GM19395 (cell line): ENCODE measurements around the gene EMC8.

ENCODE experiments used
- ATAC-seq: cut with Tn5 transposase; IDR thresholded peaks from one replicate; pipeline ENCODE4 v1.9.1; 2021; ENCODE audit warnings: mild to moderate bottlenecking, moderate library complexity; ENCODE audit not compliant: unreplicated experiment

EMC8 gene

DNA sequence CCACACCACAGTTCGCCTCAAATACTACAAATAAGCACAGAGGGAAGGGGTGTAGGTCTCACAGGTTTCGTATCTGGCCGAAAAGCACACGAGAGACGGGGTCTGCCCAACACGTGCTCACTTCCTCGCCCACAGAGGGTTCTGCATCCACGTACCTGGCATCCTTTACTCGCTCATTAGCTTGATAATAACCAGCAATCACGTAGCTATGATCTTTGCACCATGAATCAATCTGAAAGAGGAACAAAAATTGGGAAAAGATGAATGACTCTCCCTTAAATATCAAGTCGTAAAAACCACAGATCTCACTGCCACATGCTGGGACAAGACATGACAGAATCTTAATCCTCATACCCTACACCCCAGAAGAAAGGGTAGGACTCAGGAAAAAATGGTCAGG is 10.5 kb downstream of the EMC8 start:
- no peak for ATAC-seq

DNA sequence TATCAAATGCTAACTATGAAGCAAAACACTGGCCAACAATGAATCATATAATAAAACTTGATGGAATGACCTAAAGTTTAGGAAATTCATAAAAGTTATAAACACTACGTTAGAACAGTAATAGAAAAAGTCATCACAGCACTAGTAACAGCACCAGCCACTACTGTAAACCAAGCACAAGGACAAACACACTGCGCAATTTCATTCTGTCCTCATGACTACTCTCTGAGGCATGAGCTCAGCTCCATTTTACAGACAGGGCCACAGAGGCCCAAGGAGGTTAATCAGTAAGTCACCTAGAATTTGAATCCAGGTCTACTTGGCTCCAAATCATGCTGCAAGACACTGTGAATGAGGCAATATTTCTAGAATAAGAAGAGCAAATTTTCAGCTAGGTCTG is 13.4 kb downstream of the EMC8 start:
- ATAC-seq, result no peak

DNA sequence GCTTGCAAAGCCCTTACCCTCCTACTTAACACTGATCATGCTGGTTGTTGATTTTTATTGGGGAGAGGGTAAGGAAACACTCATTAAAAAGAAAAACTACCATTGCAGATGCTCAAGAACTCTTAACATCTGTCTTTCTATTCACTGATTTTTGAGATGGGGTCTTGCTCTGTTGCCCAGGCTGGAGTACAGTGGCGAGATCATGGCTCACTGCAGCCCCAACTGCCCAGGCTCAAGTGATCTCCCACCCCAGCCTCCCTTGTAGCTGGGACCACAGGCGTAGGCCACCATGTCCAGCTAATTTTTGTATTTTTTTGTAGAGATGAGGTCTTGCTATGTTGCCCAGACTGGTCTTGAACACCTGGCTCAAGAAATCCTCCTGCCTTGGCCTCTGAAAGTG is 14.5 kb downstream of the EMC8 start:
- ATAC-seq, result no peak

DNA sequence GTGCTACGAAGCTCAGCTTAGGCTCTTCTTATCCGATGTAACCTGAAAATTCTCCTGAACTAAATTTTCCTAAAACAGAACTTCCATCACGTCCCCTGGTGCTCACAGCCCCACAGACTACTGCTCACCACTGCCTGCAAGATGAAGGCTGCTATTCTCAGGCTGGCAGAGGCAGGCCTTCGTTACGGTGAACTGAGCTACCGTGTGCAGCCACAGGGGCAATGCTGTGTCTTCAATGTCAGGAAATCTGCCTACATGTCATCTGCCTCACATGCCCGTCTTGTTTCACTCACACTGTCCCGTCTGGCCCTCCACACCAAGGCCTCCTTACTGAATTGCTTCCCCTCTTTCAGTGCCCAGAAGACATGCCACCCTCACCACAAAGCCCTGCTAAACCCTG is 15.9 kb downstream of the EMC8 start:
- no peak for ATAC-seq

DNA sequence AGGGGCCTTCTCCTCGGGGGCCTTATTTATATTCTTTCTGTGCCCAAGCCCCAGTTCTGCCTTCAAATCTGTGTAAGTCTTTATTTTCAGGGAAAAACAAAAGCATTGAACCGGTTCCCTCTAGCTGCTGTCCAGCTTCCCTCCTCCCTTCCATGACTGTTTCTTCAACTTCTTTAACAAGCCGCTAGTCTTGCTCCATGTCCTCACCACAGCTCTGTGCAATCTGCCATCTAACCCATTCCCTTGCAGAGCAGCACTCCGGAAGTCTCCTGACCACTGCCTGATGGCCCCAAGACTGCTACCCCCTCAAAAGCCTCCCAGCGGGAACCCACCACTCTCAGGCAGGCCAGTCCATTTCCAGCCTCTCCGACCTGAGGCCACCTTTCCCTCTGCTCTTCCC is 16.9 kb downstream of the EMC8 start:
- no peak for ATAC-seq

DNA sequence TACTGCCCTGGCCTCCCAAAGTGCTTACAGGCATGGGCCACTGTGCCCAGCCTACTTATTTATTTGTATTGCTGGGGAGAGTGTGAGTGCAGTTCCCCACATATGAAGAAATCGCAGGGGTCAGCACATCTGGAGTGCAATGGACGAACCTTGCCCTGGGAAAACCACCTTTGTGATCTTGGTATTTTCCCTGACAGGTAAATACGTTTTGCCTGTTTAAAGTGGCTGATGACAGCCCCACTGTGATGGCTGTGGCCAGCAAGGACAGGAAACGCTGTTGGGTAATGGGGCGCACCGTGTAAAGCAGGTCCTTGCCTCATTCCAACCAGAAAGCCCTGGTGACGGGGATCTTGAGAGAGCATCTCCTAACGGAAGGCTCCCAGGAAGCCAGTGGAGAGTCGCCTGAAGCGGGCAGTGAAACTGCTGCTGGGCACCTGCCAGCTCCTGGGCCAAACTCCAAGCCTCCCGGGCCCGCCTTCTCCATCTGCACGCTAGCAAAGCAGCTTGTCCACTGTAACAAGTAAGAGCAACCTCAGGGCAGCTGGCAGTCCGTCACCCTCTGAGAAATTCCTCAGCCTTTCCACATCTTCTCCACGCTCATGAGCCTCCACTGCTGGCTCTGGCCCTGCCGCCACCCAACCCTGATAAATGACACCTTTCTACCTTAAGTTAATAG is 17.5 kb downstream of the EMC8 start:
- ATAC-seq, result no peak

DNA sequence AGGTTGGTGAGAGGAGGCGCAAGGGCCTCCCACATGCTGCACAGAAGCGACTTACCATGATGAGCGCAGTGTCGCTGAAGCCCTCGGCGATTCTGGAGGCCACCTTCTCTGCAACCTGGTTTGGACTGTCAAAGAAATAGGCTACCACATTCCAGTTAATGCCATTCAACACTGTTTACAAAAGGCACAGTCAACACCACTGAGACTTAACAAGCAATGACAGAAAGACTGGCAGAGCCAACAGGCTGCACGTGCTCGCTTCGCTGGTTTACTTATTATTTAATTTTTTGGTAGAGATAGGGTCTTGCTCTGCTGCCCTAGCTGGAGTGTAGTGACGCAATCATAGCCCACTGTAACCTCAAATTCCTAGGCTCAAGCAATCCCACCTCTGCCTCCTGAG is 18.2 kb downstream of the EMC8 start:
- ATAC-seq, result no peak

DNA sequence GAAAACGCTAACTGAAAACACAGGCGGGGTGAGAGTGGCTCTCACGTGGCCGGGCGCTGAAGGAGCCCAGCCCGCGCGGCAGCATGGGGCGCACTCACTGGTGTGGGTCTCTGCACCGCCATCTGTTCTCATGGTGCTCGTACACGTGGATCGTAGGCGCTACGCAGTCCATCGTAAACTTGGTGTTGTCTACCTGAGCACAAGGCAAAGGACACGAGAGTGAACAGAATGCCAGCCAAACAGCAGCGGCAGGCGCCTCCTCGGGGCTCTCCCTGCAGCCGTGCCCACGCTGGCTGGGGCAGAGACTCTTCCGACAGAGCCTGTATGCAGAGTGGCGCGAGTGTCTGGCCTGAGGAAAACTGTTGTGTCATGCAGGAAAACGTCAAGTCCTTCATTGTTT is 19.1 kb downstream of the EMC8 start:
- ATAC-seq, result no peak

DNA sequence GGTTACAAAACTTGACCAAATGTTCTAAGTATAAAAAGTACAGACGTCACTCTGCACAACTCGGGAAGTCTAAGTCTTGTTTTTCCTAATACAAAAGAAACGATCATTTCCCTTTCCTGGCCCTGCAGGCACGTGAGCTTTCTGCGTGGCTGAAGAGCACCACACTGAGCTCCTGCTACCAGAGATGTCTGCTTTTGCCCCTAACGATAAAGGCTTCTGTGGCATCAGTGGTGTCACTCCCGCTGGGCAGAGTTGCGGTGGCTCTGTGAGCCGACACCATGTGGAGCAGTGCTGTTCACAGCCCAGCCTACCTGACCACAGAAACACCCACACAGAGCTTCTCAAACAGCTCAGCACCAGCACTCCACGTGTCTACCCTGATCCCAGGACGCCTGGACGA is 20.5 kb downstream of the EMC8 start:
- no peak for ATAC-seq

DNA sequence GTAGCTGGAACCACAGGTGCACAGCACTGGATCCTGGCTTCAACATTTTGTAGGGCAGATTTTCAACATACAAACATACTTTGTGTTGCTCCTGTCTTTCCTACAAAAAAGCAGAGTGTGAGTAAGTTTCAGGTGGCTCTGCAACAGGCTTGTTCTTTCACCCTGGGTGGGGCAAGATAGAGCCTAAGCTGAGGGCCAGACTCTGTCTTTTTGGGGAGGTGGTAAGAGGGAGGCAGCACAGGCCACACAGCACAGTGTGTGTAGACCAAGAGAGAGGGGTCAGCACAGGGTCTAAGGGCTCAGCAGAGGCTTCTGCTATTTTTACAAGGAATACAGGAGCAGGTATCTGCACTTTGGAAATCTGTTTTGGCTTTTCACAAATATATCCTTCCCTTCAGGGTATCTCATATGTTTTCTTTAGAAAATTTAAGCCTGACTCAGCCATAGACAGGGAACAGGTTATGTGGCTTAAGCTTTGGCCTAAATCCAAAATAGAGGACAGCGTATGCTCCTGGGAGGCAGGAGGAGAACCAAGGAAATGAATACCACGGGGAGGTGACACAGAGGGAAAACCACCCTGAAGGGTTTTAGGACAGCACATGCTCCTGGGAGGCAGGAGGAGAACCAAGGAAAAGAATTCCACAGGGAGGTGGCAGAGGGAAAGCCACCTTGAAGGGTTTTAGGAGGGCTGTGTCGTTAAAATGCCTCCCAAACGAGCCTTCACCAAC is 21.6 kb downstream of the EMC8 start:
- no peak for ATAC-seq

DNA sequence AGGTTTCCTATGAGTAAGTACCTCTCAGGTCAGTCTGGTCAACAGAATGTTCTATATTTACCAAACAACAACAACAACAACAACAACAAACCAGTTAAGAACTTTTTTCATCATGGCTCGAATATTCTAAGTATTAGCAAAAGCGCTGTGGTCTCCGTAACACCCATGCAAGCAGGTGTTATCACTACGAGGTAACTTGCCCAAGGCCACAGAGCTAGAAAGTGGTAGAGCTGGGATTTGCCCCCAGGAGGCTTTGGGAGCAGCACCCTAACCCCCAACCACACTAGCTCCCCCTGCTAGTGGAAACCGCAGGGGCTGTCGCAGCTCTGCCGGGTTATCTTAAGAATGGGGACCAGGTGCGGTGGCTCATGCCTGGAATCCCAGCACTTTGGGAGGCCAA is 24.5 kb downstream of the EMC8 start:
- ATAC-seq, result no peak

DNA sequence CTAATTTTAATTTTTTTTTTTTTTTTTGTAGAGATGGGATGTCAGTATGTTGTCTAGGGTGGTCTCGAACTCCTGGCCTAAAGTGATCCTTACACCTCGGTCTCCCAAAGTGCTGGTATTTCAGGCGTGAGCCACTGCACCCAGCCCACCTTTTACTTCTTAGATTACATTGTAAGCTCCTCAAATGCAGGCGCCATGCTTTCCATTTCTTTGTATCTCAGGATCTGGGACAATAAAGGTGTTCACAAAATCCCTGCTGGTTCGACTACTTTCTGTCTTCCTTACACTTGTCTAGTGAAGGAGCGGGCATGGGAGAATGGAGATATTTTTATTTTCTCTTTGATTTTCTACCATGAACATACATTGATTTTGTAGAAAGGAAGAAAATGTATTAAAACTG is 25.2 kb downstream of the EMC8 start:
- no peak for ATAC-seq

DNA sequence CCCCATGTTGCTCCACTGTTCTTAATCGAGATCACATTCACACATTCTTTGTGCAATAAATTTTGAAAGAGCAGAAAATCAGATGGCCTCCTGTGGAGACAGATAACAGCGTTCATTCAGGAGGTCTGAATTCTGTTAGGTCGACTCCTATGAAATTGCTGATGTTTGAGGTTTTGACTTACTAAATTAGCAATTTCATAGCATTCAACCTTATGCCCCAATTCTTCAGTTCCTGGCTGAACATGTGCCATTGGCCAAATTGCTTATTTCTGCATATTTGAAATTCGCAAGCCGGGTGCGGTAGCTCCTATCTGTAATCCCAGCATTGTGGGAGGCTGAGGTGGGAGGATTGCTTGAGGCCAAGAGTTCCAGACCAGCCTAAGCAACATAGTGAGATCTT is 26.3 kb downstream of the EMC8 start:
- no peak for ATAC-seq

DNA sequence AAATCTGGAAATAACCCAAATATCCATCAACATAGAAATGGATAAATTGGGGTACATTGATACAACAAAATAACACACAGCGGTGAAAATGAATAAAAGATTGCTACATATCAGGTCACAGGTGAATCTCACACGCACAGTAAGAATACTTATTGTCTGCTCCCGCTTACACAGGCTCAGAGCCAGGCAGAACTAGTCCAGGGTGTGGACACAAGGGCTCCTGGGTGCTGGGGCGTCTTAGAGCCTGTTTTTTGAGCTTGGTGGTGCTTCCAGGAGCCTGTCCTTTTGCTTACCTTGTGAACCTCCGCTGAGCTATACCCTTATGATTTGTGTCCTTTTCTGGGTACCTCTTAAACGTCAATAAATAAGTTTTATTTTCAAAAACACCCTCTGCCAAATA is 28.6 kb downstream of the EMC8 start:
- no peak for ATAC-seq

DNA sequence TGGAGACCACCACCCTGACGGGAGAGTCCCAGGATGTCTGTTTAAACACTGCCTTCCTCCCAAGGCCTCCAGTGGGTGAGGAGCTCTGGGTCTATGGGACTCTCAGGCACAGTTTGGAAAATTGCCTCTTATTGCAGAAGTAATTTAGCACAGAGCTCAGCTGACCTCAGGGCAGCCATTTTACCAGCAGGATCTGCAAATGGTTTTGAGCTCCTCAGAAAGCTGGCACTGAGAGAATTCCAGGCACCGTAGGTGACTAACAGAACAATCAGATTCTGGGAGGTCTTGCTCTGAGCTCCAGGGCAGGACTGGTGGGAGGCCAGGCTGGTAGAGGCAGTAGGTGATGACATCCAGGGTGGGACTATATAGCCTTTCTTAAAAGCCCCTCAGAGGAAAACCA is 31.1 kb downstream of the EMC8 start:
- ATAC-seq, result no peak

DNA sequence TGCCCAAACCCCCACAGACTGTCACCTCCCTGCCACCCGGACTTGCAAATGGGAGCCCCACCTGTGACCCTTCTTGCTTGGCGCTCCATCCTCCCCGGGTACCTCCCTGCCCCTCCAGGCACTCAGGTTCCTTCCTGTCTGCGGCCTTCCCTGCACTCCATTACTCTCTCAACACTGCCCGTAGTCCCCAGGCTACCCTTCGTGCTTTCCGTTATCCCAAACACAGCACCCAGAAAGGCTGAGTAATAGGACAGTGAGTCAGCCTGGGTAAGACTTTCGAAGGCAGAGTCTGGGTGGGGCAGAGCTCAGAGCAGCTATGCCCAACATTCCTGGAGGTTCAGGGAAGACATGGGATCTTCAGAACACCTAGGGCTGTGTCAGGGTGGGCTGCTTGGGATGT is 31.8 kb downstream of the EMC8 start:
- no peak for ATAC-seq

DNA sequence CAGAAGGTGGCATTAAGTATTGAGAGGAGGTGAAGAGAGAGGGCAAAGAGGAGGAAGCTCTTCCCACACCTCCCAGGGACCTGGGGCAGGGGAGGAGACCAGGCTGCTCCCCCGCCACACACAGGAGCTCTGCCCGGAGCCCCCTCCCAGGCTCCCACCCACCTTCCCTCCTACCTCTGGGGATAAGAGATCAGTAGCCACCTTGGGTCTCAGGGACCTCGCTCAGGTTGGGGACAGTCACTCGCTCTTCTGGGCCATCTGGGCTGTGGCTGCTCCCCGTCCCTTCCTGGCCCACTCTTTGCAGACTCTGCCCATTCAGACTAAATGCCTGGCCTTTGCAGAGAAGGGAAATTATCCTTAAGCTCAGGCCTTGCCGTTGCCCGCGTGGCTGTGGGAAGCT is 33.6 kb downstream of the EMC8 start:
- ATAC-seq, result no peak

DNA sequence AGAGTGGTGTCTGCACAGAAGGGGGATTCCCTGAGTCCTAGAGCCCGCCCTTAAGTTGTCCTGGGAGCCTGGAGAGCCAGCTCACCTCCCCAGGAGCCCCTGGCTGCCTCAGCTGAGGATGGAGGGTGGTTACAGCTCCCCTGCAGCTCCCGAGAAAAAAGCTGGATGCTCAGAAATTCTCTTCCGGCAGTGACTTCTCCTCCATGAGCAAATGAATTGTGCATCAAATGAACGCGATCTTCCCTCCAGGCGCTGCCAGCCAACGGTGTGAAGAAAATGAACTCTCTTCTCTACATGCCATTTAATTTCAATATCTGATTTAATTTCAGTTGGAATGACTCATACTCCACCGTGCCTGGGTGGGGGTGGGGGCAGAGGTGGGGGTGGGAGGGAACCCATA is 34.1 kb downstream of the EMC8 start:
- no peak for ATAC-seq

DNA sequence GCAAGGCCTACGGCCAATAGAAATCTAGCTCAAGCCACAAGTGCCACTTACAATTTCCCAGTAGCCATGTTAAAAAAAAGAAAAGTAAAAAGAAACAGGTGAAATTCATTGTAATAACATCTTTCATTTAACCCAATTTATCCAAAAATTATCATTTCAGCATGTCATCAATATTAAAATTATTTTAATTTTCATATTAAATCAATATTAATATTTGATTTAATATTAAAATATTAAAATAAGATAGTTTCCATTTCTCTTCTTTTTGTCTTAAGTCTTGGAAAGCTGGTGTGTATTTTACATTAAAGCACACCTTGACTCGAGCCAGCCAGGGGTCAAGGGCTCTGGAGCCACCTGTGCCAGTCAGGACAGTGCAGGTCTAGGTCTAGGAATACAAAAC is 35.7 kb downstream of the EMC8 start:
- no peak for ATAC-seq

DNA sequence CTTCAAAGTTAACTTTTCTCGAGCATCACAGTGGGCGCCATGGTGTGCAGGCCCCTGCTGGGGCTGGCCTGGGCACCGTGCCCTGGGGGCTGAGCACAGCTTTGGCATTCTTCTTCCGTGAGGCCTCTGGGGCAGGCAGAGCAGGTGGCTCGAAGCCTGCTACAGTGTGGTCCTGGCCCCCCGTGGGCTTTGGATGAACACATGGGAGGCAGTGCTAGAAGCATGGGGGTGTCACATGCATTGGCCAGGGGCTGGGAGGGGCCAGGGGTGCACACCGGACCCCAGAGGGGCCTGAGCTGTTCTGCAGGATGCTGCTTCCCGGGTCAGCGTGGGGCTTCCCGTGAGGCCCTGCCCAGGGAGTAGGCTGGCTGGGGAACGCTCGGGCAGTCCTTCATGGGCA is 36.4 kb downstream of the EMC8 start:
- ATAC-seq, result no peak

DNA sequence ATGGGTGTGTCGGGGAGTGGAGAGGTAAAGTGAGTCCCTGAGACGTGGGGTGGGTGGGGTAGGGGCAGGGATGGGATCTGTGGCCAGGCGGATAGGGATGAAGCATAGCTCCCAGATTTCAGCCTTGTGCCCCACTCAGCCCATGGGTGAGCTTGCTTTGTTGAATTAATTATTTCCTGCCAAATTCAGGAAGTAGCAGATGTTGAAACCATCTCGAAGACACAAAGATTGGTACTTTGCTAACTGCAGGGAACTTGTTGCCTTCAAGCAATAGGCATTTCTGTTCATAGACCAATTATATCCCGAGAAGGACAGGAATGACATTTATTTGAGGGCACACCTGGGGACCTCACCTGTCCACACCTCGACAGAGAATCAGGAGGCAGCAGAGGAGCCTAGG is 37.5 kb downstream of the EMC8 start:
- ATAC-seq, result no peak

DNA sequence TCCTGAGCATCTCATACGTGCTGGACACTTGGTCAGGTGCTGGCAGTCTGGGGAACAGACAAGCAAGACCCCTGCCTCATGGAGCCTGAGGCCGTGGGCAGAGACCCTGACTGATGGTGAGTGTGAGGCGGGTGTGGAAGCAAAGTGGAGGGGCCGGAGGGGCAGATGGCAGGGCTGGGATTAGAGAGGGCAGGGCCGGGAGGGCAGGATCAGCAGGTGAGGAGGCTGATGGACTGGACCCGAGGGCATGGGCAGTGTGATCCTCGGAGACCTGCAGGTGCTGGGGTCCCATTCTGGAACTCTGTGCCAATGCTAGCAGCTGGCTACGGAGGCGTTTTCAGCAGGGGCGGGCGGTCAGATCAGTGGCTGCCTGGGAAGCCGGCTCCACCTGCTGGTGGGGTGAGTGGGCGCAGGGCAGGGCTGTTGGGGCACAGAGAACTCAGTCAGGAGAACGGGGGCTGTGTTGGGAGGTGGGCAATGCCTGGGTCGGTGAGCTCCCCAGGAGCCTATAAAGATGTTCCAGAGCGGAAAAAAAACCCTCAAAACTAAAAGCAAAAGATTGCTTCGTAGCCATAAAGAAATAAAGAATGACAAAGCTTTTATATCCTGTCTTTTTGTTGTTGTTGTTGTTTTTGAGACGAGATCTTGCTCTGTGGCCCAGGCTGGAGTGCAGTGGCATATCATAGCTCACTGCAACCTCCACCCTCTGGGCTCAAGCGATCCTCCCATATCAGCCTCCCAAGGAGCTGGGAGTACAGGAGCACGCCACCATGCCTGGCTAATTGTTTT is 39.5 kb downstream of the EMC8 start:
- no peak for ATAC-seq
